ENCODE measurements around the gene SUCO.

GRCh38 chr1:172566196-172566997 is 33.4 kb downstream of the SUCO start:
- TF ChIP-seq RARB (CRISPR knock-in tag; IDR thresholded peaks at IDR 0.05) (no peak), MAFK (IDR thresholded peaks at IDR 0.05; ENCODE audit: partially characterized antibody) (no peak), USF2 (IDR thresholded peaks at IDR 0.05) (no peak), NR3C1 (IDR thresholded peaks at IDR 0.05) (no peak), MAX (IDR thresholded peaks at IDR 0.05) (no peak), CHD2 (IDR thresholded peaks at IDR 0.05; ENCODE audit: low read length, partially characterized antibody) (no peak), PHF8 (IDR thresholded peaks at IDR 0.05; ENCODE audit: borderline replicate concordance, low read depth) (no peak), RNF2 (IDR thresholded peaks at IDR 0.05; ENCODE audit: borderline replicate concordance, low read depth) (no peak), JUN (IDR thresholded peaks at IDR 0.05) (no peak), FOSB (CRISPR knock-in tag; IDR thresholded peaks at IDR 0.05) (no peak)
- TF ChIP-seq, protein P1, sequence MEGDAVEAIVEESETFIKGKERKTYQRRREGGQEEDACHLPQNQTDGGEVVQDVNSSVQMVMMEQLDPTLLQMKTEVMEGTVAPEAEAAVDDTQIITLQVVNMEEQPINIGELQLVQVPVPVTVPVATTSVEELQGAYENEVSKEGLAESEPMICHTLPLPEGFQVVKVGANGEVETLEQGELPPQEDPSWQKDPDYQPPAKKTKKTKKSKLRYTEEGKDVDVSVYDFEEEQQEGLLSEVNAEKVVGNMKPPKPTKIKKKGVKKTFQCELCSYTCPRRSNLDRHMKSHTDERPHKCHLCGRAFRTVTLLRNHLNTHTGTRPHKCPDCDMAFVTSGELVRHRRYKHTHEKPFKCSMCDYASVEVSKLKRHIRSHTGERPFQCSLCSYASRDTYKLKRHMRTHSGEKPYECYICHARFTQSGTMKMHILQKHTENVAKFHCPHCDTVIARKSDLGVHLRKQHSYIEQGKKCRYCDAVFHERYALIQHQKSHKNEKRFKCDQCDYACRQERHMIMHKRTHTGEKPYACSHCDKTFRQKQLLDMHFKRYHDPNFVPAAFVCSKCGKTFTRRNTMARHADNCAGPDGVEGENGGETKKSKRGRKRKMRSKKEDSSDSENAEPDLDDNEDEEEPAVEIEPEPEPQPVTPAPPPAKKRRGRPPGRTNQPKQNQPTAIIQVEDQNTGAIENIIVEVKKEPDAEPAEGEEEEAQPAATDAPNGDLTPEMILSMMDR (IDR thresholded peaks at IDR 0.05): no peak

Measured in A549 (cell line).